WERI-Rb-1 (cell line): ENCODE measurements around the gene MAP4K1.

Experiments
- DNase-seq: peaks from one replicate; pipeline ENCODE4 v3.0.0-alpha.2; 2020
- H3K27ac ChIP-seq: fragments of 250-450 bp; sonication (Bioruptor Pico); 2 replicates; pipeline ENCODE4 v1.5.1; 2020; ENCODE audit warnings: mild to moderate bottlenecking, moderate library complexity
- H3K27me3 ChIP-seq: fragments of 250-450 bp; sonication (Bioruptor Pico); 2 replicates; pipeline ENCODE4 v1.5.1; 2021; ENCODE audit warnings: mild to moderate bottlenecking, low read depth, moderate library complexity; ENCODE audit not compliant: insufficient read depth, severe bottlenecking
- H3K36me3 ChIP-seq: fragments of 250-450 bp; sonication (Bioruptor Pico); 2 replicates; pipeline ENCODE4 v1.5.1; 2020; ENCODE audit warnings: mild to moderate bottlenecking, moderate library complexity
- H3K4me3 ChIP-seq: 2 replicates; pipeline ENCODE4 v1.5.1; 2011; ENCODE audit warnings: low read depth, mild to moderate bottlenecking, control low read depth, low read length
- H3K9me3 ChIP-seq: fragments of 250-450 bp; sonication (Bioruptor Pico); 2 replicates; pipeline ENCODE4 v1.5.1; 2021; ENCODE audit warnings: mild to moderate bottlenecking, moderate library complexity; ENCODE audit not compliant: severe bottlenecking
- CTCF ChIP-seq: IDR thresholded peaks from 2 replicates; pipeline ENCODE4 v1.5.1; 2011; ENCODE audit warnings: low read depth, mild to moderate bottlenecking, control low read depth, inconsistent platforms, low read length

The MAP4K1 gene

GRCh38 chr19:38617764-38618589 lies at the start of gene MAP4K1:
Gene MAP4K1, minus strand, starts transcription at chr19:38617953. Its CDS starts 58 bp downstream, at chr19:38617895.
- Histone ChIP-seq H3K27me3 (no peaks in the 10 kb centered on the region), H3K36me3 (peaks cover 26% of the 10 kb centered on the region), H3K9me3 (no peaks in the 10 kb centered on the region), H3K27ac (peak within 1 kb of the TSS; percentile 86), H3K4me3 (peak within 1 kb of the TSS; percentile 82)
- DNase-seq, result peak; percentile 47
- TF ChIP-seq CTCF, result no peak

- no peak for TF ChIP-seq CTCF
- Histone ChIP-seq H3K36me3 (peaks cover 53% of the 10 kb centered on the region), H3K27ac (peak overlapping the region; percentile 73), H3K27me3 (no peaks in the 10 kb centered on the region), H3K4me3 (no peak overlapping the region), H3K9me3 (no peaks in the 10 kb centered on the region)
- peak; percentile 84 for DNase-seq
Measured at GRCh38 chr19:38666663-38667511, 49.1 kb upstream of the MAP4K1 start.

- no peak for DNase-seq
- H3K9me3 ChIP-seq, result no peaks in the 10 kb centered on the region
- no peak for TF ChIP-seq CTCF
- no peak overlapping the region for H3K4me3 ChIP-seq
- peaks cover 52% of the 10 kb centered on the region for H3K36me3 ChIP-seq
- H3K27me3 ChIP-seq, result no peaks in the 10 kb centered on the region
- peak overlapping the region; percentile 73 for H3K27ac ChIP-seq
Measured at GRCh38 chr19:38665950-38666662, 48.4 kb upstream of the MAP4K1 start.

GRCh38 chr19:38665219-38665931 lies 47.6 kb upstream of the MAP4K1 start:
- no peak for DNase-seq
- Histone ChIP-seq H3K9me3 (no peaks in the 10 kb centered on the region), H3K36me3 (peaks cover 59% of the 10 kb centered on the region), H3K27me3 (no peaks in the 10 kb centered on the region), H3K4me3 (no peak overlapping the region), H3K27ac (0 out of 2 replicates have a peak overlapping the region, but pooled peaks have one; percentile 22)
- no peak for TF ChIP-seq CTCF
